HG02763 (cell line): ENCODE data around the gene RFX1.
"Not testable (repeated sequence)": the region's sequence is repeated elsewhere in the genome, so short reads cannot be mapped to it uniquely, and the experiment has no call there.

Source experiments
- ATAC-seq: cut with Tn5 transposase; IDR thresholded peaks from one replicate; pipeline ENCODE4 v1.9.1; 2021; ENCODE audit warnings: mild to moderate bottlenecking, moderate library complexity; ENCODE audit not compliant: unreplicated experiment

RFX1 gene

DNA sequence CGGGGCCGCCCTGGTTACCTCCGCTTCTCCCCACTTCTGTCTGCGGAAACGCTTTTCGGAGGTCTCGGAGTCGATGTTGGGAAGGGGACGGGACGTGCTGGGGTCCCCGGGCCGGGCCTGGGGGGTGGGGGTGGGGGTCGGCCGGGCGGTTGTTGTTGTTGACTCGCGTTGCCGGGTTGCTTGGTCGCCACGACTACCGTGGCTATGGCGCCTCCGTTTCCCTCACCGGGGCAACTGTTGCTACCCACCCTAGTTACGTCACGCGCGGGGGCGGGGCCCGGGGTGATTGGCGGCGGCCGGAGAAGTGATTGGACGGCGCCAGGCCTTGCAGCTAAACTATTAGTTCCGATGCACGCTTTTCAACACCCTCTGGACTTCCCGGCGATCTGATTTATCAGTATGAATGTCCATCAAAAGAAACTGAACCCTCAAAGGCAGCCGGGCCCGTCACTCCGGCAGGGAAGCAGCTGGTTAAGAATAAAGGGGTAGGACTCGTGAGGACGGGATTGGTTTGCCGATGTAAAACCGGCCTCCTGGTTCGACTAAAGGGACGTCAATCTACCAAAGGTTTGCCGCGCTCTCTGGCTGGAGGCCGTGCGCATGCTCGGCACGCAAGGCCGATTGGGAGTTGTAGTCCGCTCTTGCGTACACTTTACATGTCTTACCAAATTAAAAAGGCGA, at the start of gene RFX1:
RFX1 (minus strand) TSS at position 236 of the 681 bp plus-strand sequence. CDS start 12,477 bp downstream, outside the sequence.
- ATAC-seq: peak; percentile 72

DNA sequence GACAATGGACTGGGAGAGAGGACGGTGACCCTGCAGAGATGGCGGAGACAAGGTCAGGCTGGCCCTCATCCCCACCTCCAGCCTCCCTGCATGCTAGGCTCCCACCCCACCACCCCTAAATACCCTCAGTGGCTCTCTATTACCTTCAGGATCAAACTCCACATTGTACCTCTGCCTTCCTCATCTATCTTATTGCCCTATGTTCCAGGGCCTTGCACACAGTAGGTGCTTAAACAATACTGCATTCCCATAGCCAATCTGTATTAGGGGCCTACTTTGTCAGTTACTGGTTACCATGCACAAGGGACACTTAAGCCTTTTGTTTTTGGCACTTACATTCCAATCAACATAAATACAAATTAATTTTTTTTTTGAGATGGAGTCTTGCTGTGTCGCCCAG, 49.3 kb upstream of the RFX1 start:
- no peak for ATAC-seq

DNA sequence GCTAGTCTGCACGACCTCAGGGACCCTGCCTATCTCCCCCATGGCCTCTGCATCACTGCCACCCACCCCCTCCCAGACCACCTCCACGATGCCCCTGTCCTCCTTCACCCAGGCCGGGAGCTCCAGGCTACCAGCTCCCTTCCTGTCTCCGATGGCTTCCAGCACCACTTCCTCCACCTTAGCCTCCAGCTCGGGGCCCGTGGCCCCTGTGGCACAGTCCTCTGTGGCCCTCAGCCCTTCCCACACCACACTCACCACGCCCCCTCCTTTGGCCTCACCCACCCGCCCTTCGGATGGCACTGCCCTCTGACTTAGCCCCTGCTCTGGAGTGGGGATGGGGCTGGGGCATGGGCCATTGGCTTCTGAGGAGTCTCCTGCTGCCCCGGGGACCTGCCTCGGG, 48.6 kb upstream of the RFX1 start:
- ATAC-seq: no peak

DNA sequence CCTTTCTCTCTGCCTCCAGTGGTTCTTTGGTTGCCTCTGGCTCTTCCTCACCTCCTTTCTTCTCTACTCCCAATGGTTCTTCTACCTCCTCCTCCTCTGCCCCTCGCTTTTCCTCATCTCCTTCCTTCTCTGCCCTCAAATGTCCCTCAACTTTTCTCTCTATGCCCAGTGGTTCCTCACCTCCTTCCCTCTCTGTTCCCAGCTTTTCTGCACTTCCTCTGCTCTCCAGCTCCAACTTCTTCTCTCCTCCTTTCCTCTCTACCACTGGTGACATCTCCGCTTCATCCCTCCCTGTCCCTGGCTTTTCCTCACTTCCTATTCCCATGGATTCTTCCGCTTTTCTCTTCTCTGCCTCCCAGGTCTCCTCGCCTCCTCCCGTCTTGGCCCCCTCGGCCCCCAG, 48.0 kb upstream of the RFX1 start:
- no peak for ATAC-seq

DNA sequence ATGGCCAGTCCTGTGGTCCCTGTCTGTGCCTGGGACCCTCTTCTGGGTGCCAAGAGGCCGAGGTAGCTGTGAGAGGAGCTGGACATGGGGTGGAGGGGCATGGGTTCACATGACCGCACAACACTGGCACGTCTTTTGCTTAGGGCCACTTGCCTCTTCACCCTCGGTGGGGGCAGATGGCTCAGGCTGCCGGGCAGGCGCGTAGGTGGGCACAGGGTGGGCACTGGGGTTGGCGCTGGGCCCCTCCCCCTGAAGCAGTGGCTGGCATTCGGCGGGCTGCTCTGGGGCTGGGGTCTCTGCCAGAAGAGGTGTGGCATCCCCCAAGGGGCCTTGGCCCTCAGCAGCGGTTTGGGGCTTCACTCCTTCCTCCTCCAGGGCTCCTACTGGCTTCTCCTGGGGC, 47.4 kb upstream of the RFX1 start:
- no peak for ATAC-seq

DNA sequence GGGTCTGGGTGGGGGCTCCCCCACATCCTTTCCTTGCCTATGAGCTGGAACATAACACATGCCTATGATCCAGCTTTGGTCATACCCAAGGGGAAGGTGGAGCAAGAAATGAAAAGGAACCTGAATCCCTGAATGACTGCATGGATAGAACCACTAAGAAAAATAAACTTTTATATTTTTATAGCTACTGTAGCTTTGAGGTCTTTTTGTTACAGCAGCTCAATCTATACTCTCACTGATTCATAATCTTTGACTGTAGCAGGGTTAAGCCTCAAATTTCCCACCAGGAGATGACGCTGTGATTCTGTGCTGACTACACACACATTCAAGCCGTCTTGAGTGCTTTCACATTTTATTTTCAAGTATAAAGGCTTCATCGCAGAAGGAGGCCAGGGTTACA, 46.9 kb upstream of the RFX1 start:
- no peak for ATAC-seq

DNA sequence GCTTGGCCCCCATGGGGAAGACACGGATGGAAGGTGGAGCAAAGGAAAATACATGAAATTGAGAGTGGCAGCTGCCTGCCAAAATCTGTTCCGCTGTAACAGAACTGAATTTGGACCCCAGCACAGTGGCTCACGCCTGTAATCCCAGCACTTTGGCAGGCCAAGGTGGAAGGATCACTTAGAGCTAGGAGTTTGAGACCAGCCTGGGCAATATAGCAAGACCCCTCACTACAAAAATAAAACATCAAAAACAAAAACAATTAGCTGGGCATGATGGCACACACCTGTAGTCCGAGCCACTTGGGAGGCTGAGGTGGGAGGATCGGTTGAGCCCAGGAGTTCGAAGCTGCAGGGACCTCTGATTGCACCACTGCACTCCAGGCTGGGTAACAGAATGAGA, 46.4 kb upstream of the RFX1 start:
- ATAC-seq: no peak

DNA sequence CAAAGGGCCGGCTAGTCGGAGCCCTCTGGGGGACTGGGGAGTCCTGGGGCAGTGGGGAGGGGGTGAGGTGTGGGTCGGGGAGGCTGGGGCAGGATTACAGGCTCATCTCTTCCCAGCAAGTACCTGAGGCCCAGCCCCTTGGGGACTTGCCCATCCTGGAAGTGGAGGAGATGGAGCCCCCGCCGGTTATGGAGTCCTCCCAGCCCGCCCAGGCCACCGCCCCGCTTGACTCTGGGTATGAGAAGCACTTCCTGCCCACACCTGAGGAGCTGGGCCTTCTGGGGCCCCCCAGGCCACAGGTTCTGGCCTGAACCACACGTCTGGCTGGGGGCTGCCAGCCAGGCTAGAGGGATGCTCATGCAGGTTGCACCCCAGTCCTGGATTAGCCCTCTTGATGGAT, 45.9 kb upstream of the RFX1 start:
- no peak for ATAC-seq

DNA sequence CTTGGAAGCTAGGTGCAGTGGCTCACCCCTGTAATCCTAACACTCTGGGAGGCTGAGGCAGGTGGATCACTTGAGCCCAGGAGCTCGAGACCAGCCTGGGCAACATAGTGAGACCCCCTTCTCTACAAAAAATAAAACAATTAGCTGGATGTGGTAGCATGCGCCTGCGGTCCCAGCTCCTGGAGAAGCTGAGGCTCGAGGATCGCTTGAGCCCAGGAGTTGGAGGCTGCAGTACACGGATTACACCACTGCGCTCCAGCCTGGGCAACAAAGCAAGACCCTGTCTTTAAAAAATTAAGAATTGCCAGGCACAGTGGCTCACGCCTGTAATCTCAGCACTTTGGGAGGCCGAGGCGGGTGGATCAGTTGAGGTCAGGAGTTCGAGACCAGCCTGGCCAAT, 44.8 kb upstream of the RFX1 start:
- ATAC-seq: not testable (repeated sequence)

DNA sequence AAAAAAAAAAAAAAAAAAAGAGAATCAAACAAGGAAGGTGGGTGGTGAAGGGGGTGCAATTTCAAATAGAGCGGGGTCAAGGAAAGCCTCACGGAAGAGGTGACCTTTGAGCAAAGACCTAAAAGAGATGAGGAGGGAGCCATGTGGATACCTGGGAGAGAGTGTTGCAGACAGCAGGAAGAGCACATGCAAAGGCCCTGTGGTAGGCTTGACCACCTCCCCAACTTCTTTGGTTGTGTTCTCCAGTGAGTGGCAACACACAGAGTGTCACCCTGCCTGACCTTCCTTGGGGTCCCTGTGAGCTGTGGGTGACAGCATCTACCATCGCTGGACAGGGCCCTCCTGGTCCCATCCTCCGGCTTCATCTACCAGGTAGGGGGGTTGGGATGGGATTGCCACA, 44.4 kb upstream of the RFX1 start:
- no peak for ATAC-seq

DNA sequence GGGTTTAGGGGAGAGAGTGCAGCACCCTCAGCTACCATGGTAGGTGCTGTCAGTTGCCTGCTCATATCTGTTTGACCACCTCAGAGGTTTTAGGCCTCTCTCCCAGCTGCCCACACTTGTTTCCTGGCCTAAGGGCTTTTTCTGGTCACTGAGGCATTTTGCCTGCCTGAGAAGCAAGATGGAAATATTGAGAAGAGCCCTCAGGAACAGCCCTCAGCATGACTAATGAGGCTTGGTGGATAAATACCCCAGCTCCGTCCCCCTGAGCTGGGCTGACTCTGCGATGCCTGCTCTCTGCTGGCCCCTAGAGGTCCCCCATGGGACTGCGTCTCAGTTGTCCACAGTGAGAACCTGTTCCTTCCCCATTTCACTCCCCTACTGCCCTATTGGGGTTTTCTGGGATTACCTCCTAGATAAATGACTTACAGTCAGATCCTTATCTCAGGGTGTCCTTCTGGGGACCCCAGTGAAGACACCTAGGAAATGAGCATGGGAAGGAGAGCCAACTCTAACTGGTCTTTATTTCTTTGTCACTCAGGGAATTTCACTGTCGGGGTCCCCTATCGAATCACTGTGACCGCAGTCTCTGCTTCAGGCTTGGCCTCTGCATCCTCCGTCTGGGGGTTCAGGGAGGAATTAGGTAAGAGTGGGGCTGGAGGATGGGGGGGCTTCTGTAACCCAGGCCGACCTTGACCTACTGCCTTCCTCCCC, 42.5 kb upstream of the RFX1 start:
- ATAC-seq: no peak

DNA sequence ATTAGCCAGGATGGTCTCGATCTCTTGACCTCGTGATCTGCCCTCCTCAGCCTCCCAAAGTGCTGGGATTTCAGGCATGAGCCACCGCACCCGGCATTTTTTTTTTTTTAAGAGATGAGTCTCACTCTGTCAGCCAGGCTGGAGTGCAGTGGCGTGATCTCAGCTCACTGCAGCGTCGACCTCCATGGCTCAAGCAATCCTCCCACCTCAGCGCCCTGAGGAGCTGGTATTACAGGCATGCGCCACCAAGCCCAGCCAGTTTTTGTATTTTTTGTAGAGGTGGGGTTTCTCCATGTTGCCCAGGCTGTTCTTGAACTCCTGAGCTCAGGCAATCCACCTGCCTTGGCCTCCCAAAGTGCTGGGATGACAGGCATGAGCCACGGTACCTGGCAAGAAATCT, 41.7 kb upstream of the RFX1 start:
- ATAC-seq: not testable (repeated sequence)

DNA sequence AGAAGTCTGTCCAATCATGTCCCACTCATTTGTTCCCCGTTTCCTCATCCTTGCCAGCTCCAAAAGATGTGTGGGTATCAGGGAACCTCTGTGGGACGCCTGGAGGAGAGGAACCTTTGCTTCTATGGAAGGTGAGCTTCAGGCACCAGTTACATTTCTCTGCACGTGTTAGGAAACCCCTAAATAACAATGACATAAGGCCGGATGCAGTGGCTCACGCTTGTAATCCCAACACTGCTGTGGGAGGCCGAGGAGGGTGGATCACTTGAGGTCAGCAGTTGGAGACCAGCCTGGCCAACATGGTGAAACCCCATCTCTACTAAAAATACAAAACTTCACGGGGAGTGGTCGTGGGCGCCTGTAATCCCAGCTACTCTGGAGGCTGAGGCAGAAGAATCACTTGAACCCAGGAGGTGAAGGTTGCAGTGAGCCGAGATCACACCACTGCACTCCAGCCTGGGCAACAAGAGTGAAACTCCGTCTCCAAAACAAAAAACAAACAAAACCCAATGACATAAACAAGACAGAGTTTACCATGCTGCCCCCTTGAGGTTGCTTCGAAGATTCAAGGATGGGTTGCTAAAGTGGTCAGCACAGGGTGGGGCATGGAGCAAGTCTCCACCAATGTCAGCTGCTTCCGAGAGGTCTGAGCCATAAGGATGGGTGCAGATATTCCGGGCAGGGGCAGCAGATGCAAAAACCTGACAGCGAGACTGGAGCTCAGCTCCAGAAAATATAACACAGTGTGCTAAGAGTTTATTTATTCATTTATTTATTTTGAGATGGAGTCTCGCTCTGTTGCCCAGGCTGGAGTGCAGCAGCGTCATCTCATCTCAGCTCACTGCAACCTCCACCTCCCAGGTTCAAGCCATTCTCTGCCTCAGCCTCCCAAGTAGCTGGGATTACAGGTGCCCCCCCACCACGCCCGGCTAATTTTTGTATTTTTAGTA, 36.8 kb upstream of the RFX1 start:
- ATAC-seq: not testable (repeated sequence)

DNA sequence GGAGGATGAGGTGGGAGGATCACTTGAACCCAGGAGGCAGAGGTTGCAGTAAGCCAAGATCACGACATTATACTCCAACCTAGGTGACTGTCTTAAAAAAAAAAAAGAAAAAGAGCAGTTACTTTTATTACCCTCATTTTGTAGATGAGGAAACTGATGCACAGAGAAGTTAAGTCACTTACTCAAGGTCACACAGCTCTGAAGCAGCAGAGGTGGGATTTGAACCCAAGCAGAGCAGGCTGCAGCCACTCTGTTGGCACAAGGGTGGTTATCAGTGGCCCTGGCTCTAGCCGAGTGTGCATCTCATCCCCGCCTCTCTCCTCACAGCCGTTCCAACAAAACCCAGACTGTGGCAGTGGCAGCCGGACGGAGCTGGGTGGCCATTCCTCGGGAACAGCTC, 33.1 kb upstream of the RFX1 start:
- no peak for ATAC-seq

DNA sequence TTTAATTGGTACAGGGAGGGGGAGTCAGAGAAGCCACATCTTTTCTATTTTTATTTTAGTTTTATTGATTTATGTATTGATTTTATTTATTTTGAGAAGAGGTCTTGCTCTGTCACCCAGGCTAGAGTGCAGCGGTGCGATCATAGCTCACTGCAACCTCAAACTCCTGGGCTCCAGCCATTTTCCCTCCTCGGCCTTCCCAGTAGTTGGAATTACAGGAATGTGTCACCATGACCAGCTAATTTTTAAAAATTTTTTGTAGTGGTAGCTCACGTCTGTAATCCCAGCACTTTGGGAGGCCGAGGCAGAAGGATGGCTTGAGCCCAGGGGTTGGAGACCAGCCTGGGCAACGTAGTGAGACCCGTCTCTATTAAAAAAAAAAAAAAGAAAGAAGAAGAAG, 29.6 kb upstream of the RFX1 start:
- ATAC-seq: no peak

DNA sequence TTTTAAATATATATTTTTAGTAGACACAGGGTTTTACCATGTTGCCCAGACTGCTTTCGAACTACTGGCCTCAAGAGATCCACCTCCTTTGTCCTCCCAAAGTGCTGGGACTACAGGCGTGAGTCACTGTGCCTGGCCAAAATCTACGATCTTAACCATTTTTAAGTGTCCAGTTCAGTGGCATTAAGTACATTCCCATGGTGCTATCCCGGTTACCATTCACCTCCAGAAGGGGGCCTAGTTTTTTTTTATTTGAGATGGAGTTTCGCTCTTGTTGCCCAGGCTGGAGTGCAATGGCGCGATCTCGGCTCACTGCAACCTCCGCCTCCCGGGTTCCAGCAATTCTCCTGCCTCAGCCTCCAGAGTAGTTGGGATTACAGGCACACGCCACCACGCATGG, 29.0 kb upstream of the RFX1 start:
- not testable (repeated sequence) for ATAC-seq

DNA sequence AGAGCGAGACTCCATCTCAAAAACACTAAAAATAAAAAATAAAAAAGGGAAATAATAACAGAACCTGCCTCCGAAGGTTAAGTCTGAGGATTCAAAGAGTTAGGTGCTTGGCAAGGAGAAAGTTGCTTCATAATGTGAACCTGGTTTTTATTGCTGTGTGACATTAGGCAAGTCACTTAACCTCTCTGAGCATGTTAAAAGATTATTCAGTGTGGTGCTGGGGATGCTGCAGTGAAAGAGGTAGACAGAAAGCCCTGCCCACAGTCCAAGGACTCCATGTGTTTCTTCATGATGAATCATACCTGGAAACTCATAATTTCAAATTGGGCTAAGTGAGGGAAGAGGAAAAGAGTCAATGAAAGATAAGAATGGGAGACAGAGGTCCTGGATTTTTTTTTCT, 27.8 kb upstream of the RFX1 start:
- no peak for ATAC-seq

DNA sequence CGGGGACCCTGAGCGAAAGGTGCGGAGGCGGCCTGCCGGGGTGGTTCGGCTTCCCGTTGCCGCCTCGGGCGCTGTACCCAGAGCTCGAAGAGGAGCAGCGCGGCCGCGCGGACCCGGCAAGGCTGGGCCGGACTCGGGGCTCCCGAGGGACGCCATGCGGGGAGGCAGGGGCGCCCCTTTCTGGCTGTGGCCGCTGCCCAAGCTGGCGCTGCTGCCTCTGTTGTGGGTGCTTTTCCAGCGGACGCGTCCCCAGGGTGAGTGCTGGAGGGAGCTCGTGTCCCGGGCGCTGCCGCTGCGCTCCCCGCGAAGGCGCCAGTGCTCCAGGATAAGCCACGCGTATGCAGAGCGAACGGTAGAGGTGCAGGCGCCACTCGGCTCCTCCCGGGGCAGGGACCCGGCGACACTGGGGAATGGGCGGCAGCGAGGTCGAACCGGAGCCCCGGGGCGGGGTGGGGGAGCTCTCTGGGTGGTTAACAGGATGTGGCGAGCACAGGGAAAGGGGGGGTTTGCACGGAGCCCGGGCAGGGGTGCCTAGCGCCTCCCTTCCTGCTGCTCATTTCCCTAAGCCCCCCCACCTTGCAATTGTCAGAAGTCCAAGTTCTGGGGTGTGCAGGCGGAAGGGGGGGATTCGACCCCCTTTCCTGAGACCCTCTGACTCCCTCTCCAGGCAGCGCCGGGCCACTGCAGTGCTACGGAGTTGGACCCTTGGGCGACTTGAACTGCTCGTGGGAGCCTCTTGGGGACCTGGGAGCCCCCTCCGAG, 25.8 kb upstream of the RFX1 start, which contains the start of gene IL27RA:
IL27RA (plus strand) TSS at position 44 of the 762 bp plus-strand sequence; CDS start at position 155, 111 bp downstream.
- peak; percentile 55 for ATAC-seq

DNA sequence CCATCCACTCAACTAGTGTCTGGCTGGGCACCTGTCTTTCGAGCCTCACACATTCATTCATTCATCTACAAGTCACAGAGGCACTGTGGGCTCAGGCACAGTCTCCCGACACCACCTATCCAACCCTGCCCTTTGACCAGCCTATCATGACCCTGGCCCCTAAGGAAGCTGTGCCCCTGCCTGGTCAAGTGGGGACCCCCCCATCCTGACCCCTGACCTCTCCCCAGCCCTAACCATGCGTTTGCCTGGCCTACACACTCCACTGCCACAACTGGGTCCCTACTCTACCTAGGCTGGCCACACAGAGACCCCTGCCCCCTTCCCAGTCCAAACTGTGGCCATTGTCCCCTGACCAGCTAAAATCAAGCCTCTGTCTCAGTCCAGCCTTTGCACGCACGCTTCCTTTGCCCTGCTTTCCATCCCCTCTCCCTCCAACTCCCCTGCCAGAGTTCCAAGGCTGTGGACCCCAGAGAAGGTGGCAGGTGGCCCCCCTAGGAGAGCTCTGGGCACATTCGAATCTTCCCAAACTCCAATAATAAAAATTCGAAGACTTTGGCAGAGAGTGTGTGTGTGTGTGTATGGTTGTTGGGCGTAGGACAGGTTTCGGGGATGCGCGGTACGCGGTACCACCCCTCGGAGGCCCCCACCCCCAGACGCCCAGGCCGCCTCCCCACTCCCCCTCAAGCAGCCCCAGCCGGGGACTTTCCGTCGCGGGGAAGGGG, 25.0 kb upstream of the RFX1 start:
- no peak for ATAC-seq

DNA sequence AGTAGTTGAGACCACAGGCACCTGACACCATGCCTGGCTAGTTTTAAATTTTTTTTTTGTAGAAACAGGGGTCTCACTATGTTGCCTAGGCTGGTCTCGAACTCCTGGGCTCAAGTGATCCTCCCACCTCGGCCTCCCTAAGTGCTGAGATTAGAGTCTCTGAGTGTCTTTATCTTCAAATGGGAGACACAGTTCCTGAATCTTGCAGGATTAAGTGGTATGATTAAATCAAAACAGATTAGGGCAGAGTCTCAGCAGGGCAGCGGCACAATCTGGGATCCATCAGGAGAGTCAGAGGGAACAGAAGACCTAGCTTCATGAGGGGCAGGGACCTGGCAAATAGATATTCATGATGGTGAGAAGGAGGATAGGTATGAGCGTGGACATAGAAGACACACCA, 22.8 kb upstream of the RFX1 start:
- no peak for ATAC-seq
